NCI-H446 (cell line): ENCODE data around the gene MARCHF9.

Source experiments
- DNase-seq, 2 experiments: peaks; one replicate each; lab custom pipeline; 2025; lab: John Stamatoyannopoulos, UW

MARCHF9 gene

DNA sequence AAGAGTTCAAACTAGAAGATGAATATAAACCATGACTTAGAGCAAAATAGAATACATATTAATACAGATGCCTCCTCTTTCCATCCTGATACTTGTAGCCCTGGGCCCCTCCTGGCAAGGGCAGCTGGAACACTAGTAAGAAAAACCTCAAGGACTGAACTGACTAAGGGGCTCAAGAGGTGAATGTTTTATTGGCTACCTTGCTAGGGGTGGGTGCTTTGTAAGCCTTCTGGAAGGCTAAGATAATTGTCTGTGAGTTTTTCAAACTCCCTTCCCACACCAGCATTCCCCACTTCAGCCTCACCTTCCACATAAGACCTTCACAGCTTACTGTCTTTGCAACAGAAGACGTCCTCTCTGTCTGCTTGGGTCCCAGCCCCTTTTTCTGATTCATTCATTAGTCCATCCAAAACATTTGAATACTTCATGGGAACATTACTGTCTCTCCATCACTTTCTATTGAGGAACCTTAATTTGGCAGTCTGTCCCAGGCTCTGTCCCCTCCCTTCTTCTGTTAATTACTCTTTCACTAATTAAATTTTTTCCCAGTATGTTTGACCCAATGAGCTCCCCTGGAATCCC is 1.1 kb upstream of the MARCHF9 start:
- DNase-seq: no peak

DNA sequence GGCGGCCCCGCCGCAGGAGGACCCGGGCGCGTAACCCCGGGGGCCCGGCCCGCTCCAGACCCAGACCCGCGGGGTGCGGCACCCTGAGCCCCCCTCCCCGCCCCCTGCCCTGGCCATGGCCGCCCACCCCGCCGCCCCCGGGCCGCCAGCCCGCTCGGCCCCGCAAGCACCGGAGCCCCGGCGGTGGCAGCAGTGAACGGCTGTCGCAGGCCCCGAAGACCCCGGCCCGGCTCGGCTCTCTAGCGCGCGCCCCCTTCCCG is 221 bp downstream of the MARCHF9 start:
- DNase-seq: no peak

DNA sequence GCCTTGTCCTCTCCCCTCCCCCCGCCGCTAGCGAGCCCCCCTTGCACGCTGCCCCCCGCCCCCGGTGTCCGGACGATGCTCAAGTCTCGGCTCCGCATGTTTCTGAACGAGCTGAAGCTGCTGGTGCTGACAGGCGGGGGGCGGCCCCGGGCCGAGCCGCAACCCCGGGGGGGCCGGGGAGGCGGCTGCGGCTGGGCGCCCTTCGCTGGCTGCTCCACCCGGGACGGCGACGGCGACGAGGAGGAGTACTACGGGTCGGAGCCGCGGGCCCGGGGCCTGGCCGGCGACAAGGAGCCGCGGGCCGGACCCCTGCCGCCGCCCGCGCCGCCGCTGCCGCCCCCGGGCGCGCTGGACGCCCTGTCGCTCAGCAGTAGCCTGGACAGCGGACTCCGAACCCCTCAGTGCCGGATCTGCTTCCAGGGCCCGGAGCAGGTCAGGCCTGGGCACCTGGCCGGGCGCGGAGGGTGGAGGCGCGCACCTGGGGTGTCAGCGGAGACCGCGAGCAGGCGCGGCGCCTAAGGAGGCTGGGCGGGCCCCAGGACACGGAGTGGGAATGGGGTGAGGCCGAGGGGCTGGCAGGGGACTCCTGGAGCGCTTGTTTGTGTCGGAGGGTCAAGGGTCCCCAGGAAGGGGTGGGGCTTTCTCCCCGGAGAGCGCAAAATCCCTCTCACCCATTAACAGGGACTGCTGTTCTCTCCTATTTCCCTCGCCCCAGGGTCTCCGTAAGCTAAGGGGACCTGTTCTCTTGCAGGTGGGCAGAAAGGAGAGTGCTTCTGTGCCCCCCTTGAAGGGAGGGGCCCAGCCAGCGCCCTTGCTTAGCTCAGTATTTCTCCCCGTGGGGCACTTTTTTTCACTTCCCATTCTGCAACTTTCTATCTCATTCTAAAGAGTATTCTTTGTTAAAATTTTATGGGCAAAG is 810 bp downstream of the MARCHF9 start:
- DNase-seq: no peak

DNA sequence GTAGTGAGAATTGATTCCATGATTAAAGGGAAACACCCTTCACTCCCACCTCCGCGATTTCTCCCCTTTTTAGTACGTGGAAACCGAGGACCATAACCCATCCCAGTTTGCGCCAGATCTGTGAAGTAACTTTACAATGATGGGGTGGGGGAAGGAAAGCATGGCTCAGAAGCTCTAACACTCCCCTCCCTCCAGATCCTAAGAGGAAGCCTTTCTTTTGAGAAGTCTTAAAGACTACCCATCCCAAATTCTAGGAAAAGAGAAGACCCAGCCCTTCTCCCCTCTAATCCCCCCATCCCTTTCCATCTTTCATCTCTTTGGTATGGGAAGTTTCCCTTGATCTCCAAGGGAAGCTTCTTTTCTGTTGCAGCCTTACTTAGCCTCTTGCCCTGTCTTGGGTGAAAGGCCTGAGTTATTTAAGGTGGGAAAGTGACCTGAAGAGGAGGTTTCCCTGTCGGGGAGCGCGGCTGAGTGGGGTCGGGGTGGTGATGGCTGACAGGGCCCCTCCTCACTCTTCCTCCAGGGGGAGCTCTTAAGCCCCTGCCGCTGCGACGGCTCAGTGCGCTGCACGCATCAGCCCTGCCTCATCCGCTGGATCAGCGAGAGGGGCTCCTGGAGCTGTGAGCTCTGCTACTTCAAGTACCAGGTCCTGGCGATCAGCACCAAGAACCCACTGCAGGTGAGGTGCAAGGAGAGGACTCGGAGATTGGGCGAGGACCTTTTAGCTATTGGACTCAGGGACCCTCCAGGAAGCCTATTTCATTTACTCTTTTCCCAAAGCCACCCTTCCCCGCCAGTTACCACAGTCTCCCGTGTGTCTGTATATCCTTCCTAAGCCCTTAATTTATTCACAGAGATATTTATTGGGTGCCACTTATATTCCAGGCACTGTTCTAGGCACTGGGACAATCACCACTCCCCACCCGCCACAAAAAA is 1.8 kb downstream of the MARCHF9 start:
- no peak for DNase-seq

DNA sequence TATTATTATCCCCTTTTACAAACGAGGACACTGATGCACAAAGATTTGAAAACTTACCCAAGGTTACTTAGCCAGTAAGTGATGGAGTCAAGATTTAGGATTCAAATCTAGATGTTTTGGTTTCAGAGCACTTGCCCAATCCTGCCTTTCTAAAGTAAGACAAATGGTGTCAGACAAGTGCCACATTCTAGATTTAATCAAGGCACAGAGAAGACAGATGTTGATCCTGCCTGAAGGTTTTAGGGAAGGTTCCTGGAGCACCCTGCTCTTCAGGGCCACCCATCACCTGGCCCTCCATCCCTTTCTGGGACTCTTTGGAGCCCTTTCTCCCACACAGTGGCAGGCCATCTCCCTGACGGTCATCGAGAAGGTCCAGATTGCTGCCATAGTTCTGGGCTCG is 2.9 kb downstream of the MARCHF9 start:
- DNase-seq: no peak

DNA sequence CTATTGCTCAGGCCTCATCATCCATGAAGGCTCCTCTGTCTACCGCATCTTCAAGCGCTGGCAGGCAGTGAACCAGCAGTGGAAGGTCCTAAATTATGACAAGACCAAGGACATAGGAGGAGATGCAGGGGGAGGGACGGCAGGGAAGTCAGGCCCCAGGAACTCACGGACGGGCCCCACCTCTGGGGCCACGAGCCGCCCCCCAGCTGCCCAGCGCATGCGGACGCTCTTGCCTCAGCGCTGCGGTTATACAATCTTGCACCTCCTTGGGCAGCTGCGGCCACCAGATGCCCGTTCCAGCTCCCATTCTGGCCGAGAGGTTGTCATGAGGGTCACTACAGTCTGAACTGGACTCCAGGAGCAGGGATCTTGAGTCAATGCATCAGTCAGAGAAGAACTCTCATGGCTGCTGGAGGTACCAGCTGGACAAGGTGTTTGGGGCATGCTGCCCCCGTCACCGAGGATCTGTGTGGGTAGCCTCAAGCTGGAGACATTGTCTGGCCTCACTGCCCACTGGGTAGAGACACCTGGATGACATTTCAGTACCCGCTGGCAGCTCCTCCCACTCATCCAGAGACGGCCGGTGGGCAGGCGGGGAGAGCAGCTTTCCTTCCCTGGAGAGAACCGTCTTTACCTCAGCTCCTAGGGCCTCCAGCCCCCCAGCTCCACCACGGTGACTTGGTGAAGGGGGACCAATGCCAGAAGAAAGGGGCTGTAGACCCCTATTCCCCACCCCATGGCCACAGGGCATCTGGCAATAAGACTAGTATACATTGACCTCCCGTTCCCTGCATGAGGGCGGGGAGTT is 3.9 kb downstream of the MARCHF9 start:
- DNase-seq: no peak

DNA sequence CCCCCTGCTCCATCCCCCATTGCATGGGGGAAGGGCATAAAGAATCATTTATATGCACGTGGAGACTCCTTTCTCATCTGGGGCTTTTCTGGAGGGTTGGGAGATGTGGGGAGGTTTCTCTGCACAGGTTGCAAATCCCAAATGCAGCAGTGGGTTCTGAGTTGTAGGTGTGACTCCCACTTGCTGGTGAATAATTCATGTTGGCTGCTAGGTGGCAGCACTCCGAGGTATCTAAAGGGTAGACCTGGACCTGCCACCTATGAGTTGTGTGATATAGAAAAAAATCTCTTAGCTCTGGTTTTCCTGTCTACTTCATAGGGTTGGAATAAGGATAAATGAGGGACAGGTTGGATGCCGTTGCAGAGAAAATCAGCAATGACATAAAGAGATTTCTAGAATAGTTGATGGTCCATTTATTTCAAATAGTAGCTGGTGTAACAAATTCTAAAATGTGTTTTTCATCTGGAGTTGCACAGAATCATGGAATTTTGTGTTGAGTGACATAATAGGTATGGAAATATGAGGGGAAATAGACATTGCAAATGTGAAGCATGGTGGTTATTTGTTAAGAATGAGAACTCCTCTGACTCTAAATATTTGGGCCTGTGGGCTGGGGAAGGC is 4.6 kb downstream of the MARCHF9 start:
- no peak for DNase-seq

DNA sequence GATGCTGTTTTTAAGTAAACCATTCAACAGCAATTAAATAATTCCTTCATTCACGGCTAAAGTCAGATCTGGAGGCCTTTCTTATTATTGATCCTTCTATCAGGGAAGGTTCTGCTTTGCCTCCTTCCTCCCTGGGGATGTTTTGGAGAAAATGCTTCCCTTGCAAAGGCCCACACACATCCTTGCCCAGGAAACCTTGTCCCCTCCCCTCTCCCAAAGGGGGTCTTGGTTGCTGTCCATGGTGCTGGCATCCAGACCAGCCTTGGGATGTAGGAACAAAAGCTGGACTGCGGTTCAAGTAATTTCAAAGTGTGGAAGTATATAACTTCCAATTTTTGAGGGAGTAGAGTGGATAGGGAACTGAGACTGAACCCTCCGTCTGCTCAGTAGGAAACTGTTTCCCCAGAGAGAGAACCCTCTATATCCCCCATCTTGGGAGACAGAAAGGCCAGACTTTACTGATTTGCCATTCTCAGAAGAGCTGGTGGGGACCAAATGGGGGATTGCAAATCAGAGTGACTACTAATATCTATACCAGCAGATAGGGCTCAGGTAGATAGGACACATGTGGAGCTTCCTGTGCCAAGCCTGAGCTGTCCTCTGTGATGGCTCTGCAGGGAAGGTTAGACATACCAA is 5.6 kb downstream of the MARCHF9 start:
- no peak for DNase-seq

DNA sequence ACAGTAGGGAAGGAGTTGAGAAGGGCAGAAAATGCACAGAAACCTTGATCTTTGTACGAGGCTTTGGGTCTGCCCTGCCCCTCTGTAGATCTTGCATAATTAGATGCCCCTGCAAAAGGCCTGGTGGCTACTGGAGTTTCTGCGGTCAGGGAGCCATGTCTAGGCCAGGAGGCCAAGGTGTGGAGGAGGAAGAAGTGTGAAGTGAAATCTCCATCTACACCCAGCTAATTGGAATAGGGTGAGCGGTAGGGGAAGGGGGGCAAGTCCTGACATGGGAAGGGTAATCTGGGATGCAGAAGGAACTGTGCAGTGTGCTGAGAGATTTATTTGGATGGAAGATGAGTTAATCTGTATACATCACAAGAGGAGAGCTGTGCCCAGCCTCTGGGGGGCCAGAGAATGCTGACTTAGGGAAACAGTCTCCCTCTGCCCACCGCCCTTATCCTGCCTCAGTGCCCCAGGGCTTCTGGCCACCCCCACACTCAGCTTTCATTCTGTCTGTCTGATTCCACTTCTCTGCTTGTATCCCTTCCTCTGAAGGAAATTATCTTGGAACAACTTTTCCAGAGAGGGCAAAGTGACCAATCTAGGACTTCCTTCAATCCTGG is 6.6 kb downstream of the MARCHF9 start:
- no peak for DNase-seq

DNA sequence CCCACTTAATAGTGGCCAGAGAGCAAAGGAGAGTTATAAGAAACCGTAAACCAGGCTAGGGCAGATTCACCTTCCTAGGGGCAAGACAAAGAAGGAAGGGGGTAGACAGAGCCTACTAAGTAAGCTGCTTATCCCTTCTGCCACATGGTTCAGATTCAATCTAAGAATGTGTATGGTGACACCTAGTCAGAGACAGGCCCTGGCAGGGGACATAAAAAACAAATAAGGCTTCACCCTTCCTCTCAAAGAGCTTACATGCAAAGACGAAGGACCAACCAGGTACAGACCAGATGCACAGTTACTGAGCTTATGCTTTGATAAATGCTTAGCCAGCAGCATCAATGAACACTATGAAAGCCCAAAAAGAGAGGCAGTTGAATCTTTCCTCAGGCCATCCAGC is 7.6 kb downstream of the MARCHF9 start:
- no peak for DNase-seq

DNA sequence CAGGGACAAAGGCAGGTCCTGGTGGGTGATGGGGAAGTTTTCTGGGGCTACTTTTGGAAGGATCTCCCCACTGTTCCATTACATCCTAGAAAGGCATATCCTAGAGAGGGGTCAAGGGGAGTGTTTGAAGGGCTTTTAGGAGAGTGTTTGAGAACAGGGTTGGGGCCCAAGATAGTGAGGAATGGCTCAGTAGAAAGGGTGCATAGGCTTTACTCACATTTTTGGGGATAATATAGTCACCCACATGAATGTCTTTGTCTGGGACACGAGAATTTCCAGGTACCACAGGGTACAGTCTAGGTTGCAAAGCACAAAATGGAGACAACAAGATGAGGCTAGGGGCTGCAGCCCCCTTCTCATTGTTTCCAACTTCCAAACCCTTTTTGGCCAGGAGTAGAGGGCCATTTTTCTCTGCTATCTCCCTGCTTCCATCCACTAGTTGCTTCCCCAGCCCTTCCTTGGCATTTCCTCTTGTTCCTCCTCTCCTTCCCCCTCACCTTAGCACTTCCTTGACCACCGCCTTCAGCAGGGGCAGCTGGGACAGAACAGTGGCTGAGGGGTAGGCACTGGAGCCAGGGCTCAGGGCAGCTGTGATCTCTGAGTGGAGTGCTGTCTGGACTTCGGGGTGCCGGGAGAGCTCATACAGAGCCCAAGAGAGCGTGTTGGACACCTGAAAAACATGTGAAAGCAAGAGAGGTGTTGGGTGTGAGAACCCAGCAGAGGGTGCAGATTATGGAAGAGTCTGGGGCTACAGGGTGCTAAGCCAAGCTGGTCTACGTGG is 9.2 kb downstream of the MARCHF9 start:
- DNase-seq: no peak

DNA sequence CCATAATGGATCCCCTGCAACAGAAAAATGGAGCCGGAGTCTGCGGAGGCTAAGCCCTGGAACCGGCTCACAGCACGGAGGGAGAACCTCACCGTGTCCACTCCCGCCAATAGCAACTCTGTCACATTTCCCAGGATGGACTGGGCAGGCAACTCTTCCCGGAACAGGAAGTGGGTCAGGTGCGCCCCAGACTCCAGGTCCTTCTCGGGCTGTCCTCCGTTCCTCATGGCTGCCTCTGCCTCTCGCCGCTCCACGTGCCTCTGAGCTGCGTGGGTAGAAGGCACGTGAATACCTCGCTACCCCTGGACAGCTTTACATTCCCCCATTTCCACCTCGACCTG is 9.7 kb downstream of the MARCHF9 start:
- DNase-seq: no peak

DNA sequence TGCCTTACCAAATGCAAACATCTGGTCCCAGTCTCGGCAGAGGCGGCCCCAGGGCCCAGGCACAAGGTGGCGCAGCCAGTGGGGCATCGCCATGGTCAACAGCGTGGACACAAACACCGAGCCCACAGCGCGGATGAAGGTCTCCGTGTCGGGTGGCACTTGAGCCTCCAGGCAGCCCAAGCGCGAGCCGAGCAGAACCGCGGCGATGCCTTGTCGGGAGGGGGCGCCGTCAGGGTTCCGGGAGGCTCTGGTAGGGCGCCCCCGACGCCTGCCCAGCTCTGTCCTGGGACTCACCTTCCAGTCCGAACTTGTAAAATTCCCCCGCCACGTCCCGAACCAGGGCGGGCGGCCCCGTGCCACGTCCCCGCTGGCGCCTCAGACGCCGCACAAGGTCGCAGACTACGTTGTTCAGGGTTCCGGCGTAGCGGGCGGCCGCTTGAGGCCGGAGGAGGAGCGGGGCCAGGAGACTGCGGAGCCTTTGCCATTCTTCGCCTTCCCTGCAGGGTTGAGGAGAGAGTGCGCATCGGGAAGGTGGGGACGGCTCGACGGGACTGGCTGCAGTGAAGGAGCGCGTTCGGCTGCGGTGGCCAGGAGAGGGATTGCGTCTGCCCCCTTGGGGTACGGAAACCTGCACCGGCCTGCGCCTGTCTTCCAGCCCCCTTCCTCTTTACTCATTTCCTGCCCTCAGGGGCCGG is 10.2 kb downstream of the MARCHF9 start:
- DNase-seq: no peak

DNA sequence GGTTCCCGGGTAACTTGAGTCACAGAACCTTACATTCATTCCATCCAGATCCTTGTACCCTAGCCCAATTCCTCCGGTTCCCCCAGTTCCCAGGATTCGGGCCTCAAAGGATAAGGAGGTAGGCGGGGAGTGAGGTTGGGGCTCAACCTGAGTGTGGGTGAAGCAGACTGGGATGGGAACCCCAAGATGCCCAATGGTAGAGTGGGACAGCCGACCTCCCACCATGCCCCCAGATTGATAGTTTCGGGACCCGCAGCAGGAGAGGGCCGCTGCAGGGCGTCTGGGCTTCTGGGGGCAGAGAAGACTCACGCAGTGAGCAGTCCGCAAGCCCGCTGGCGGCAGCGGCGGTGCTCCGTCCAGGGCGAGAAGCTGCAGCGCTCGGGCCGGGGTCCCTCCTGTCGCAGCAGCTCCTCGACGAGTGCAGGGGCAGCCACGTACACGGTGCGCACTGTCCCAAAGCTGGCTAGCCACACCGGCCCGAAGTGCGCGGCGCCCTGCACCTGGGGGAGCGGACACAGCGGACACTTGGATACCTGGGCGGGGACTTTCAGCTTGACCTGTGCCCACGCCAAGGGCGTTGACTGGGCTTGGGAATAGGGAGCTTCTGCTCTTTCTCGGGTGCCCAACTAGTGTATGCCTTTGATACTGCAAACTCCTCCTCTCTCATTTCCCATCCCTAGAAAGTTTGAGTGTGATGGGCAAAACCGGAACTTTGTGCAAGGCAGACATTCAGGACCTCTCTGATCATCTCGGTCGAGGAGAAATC is 11.0 kb downstream of the MARCHF9 start:
- DNase-seq: no peak

DNA sequence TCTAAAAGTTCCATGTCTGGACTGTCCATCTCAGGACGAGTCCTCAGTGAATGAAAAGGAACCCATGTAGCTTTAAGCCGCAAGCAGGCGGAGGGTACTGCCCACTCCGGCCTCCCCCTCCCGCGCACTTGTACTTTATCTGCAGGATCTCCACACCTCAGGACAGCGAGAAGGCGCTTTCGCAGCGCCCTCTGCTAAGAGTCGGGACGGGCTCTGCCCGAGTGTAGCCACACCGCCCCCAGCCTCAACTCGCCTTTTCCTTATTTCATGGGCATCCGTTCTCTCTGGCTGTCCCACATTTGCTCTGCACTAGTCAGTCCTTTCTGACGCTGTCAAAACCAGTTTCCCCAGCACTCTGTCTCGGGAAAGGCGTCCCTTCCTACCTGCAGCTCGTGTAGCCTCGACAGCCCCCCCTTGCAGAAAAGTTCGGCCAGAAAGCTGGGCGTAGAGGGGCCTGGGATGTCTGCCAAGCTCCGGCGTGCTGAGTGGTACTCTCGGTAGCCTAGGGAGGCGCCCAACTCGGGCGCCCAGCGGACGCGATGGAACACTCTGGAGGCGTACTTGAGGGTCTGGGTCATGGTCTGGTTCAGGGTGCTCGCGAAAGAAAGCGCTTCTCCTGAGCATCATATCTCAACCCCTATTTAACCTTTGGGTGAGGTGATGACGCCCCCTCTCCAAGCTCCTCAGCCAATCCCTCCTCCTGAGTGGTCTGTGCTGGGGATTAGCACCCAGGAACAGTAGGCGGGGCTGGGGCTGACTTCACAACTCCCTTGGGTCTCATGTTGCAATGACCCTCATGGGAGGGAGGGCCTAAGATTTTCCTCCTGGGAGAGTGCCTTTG is 11.8 kb downstream of the MARCHF9 start, which contains the start of gene CYP27B1:
Gene CYP27B1 (minus strand): TSS at position 615 of the 841 bp plus-strand sequence. CDS start 37 bp downstream, at position 578.
- no peak for DNase-seq

DNA sequence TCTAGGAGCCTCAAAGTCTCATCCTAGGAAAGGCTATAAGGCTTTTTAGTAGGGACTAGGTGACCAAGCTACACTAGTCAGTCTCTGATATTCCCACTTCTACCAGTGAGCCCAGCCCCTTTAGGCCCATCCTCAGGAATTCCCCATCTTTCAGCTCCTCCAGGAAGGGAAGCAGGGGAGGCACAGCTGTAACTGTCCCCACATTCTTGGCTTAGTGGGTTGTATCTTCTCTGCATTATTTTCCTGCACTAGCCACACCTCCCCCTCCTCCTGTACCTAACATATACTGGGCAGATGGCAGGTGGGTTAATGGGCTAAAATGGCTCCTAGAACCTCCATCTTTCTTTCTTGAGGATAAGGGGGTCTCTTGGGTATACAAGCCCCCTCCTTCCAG is 12.4 kb downstream of the MARCHF9 start:
- no peak for DNase-seq

DNA sequence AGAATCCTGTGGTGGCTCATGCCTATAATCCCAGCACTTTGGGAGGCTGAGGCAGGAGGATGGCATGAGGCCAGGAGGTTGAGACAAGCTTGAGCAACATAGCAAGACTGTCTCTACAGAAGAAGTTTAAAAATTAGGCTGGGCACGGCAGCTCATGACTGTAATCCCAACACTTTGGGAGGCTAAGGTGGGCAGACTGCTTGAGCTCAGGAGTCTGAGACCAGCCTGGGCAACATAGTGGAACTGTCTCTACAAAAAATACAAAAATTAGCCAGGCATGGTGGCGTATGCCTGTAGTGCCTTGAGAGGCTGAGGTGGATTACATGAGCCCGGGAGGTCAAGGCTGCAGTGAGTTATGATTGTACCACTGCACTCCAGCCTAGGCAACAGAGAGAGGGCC is 13.0 kb downstream of the MARCHF9 start:
- DNase-seq: no peak
